ENCODE results near the gene ZFP91.

The ZFP91 gene

GRCh38 chr11:58639669-58640068 lies 60.8 kb downstream of the ZFP91 start:
- DNase-seq (ENCODE audit: insufficient read length, low spot score) (no peak), FAIRE-seq (no peak)
- TF ChIP-seq CTCF (IDR thresholded peaks at IDR 0.05; ENCODE audit: insufficient read depth, missing control alignments), result no peak

- no peak for FAIRE-seq
- DNase-seq (ENCODE audit: insufficient read length, low spot score), result no peak
- no peak for TF ChIP-seq CTCF (IDR thresholded peaks at IDR 0.05; ENCODE audit: insufficient read depth, missing control alignments)
Measured at GRCh38 chr11:58640386-58641023, 61.6 kb downstream of the ZFP91 start.

GRCh38 chr11:58641341-58641740 lies 62.5 kb downstream of the ZFP91 start:
- DNase-seq (ENCODE audit: insufficient read length, low spot score), result no peak

GRCh38 chr11:58641803-58642581 lies 63.1 kb downstream of the ZFP91 start:
- no peak for TF ChIP-seq CTCF (IDR thresholded peaks at IDR 0.05; ENCODE audit: insufficient read depth, missing control alignments)
- DNase-seq (ENCODE audit: insufficient read length, low spot score) (no peak), FAIRE-seq (no peak)

More at GRCh38 chr11:58641341-58641740, 62.5 kb downstream of the ZFP91 start:
- no peak for FAIRE-seq
- no peak for TF ChIP-seq CTCF (IDR thresholded peaks at IDR 0.05; ENCODE audit: insufficient read depth, missing control alignments)

- DNase-seq (ENCODE audit: insufficient read length, low spot score) (no peak), FAIRE-seq (no peak)
- no peak for TF ChIP-seq CTCF (IDR thresholded peaks at IDR 0.05; ENCODE audit: insufficient read depth, missing control alignments)
Measured at GRCh38 chr11:58645854-58646253, 67.0 kb downstream of the ZFP91 start.

- TF ChIP-seq CTCF (IDR thresholded peaks at IDR 0.05; ENCODE audit: insufficient read depth, missing control alignments), result no peak
- no peak for DNase-seq (ENCODE audit: insufficient read length, low spot score)
- no peak for FAIRE-seq
Measured at GRCh38 chr11:58647141-58647699, 68.4 kb downstream of the ZFP91 start.

- TF ChIP-seq CTCF (IDR thresholded peaks at IDR 0.05; ENCODE audit: insufficient read depth, missing control alignments), result no peak
- FAIRE-seq (no peak), DNase-seq (ENCODE audit: insufficient read length, low spot score) (no peak)
Measured at GRCh38 chr11:58647866-58648265, 69.0 kb downstream of the ZFP91 start.

Measured in D721Med (cell line).